Activated CD4-positive, alpha-beta T cell treated with anti-CD3 and anti-CD28 coated beads for 36 hours (primary cell): ENCODE data around the gene PRSS38. TPM values are rescaled to one million over a fixed set of nuclear protein-coding genes. Genes with fewer than 3 reads are reported as not detected.

ENCODE experiments used
- ATAC-seq: fragments of 200-7000 bp; cut with Tn5 transposase; one replicate; pipeline ENCODE4 v1.10.0; 2021; ENCODE audit warnings: mild to moderate bottlenecking, moderate library complexity
- CTCF ChIA-PET: fragments of 350-600 bp; sonication (Branson Sonifier 250); formaldehyde crosslinking; loops from one replicate; lab custom pipeline; 2021; ENCODE audit warnings: antibody characterized with exemption; lab: Charles Lee
- POLR2A ChIA-PET: fragments of 350-600 bp; sonication (Branson Sonifier 250); formaldehyde crosslinking; loops from one replicate; lab custom pipeline; 2021; ENCODE audit warnings: antibody characterized with exemption, inconsistent platforms; lab: Charles Lee
- DNase-seq: peaks from one replicate; pipeline ENCODE4 v3.0.0-alpha.2; 2020
- H3K27ac Mint-ChIP-seq: one replicate; pipeline ENCODE4 v1.8.0; 2021; ENCODE audit warnings: mixed read lengths
- H3K27me3 Mint-ChIP-seq: one replicate; pipeline ENCODE4 v1.8.0; 2021; ENCODE audit warnings: mixed read lengths
- H3K36me3 Mint-ChIP-seq: one replicate; pipeline ENCODE4 v1.8.0; 2021; ENCODE audit warnings: low read depth, mixed read lengths
- H3K4me1 Mint-ChIP-seq: one replicate; pipeline ENCODE4 v1.8.0; 2021; ENCODE audit warnings: mixed read lengths
- H3K4me3 Mint-ChIP-seq: one replicate; pipeline ENCODE4 v1.8.0; 2021; ENCODE audit warnings: mild to moderate bottlenecking, moderate library complexity, mixed read lengths
- H3K9me3 Mint-ChIP-seq: one replicate; pipeline ENCODE4 v1.8.0; 2021; ENCODE audit warnings: low read depth, mixed read lengths
- intact Hi-C, 2 experiments: fragments of 100-400 bp; cut with DNase I in 1 of 2; cut with micrococcal nuclease in 1 of 2; formaldehyde crosslinking; loops; one replicate each; pipeline versions ENCODE4 v1.14.2 to v1.15.1; 2022 to 2024; cut with DNase I, micrococcal nuclease
- total RNA-seq, 2 experiments: library from RNA; stranded (reverse); gene quantifications; one replicate each; pipeline ENCODE4 v1.2.3, GENCODE V29; 2021

Gene PRSS38
- total RNA-seq, 2 experiments from 2014 or later = not detected

- DNase-seq = peak; percentile 3
- Mint-ChIP-seq H3K27me3 (no peaks in the 10 kb centered on the region), H3K4me1 (peaks cover 19% of the 10 kb centered on the region), H3K27ac (no peak overlapping the region), H3K36me3 (no peaks in the 10 kb centered on the region), H3K9me3 (no peaks in the 10 kb centered on the region), H3K4me3 (no peak overlapping the region)
- CTCF ChIA-PET = no interaction called here
- intact Hi-C loops = no loop called here
- POLR2A ChIA-PET = no interaction called here
- ATAC-seq = no peak
These were observed 74.5 kb downstream of the PRSS38 start for GRCh38 chr1:227889863-227890405.

DNA sequence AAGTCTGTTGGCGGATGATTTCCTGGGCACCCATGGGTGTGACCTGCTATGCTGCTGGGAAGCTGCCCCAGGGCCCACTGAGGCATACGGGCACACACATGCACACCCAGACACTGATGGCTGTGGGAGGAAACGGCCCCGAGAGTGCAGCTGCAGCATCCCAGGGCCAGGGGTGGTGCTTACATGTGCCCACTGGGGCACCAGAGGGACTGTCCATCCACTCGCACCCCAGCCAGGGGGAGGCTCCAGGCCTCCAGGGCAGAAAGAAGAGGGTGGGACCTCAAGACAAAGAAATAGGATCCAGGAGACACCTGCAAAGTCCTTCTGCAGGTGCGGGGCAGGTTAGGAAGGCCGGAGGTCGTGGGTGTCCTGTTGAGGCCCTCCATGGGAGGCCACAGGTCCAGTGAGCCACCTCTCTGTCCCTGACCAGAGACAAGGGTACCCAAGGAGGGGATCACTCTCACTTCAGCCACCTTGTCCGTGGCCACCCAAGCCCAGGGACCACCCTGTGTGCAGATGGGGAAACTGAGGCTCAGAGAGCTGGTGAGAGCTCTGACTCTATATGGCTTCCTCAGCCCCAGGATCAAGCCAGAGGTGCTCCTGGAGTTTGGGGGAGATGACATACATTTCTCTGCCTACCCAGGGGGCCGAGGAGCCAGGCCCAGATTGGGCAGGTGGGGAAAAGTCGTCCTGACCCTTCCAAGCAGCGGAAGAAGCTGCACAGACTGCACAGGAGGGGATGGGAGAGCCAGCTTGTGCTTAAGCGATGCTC, 75.2 kb downstream of the PRSS38 start:
- peaks cover 12% of the 10 kb centered on the region for H3K4me1 Mint-ChIP-seq
- ChIA-PET CTCF (no interaction called here), POLR2A (no interaction called here)
- intact Hi-C loops = no loop called here
- no peaks in the 10 kb centered on the region for H3K9me3 Mint-ChIP-seq
- DNase-seq (peak; percentile 4), ATAC-seq (no peak)
- no peak overlapping the region for H3K27ac Mint-ChIP-seq
- H3K27me3 Mint-ChIP-seq = no peaks in the 10 kb centered on the region
- H3K4me3 Mint-ChIP-seq = no peak overlapping the region
- H3K36me3 Mint-ChIP-seq = no peaks in the 10 kb centered on the region

DNA sequence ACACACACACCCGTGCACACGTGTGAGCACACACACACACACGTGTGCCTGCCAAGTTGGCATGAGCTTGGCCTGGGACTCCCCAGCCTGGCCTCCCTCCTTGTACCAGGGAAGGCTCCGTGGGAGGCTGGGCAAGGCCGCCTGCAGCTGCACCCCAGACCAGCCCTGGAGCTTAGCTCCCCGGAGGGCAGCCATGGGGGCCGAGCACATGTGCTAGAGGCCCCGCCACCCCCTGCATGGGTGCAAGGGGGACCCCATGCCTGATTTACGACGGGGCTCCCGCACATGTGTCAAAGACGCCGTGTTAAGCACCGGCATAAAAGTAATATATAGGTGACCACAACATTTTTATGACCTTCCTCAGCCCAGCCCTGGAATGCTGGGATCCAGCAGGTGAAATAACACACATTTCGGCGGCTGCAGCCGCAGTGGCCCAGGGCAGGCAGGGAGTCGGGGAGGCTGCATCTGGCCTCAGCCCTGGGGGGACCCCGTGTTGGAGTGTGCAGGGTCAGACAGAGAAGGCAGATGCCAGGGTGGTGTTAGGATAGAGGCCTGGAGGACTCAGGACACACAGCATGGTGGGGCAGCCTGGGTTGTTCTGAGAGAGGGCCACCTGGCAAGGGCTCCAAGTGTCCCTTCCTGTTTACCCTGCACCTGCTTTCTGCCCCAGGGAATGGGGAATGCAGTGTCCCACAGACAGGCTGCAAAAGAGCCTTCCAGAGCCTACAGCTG, 75.9 kb downstream of the PRSS38 start:
- ChIA-PET POLR2A (no interaction called here), CTCF (no interaction called here)
- Mint-ChIP-seq H3K9me3 (no peaks in the 10 kb centered on the region), H3K27me3 (no peaks in the 10 kb centered on the region), H3K27ac (no peak overlapping the region), H3K4me1 (peaks cover 7% of the 10 kb centered on the region), H3K36me3 (no peaks in the 10 kb centered on the region), H3K4me3 (no peak overlapping the region)
- no peak for ATAC-seq
- intact Hi-C loops = no loop called here
- DNase-seq = peak; percentile 3

DNA sequence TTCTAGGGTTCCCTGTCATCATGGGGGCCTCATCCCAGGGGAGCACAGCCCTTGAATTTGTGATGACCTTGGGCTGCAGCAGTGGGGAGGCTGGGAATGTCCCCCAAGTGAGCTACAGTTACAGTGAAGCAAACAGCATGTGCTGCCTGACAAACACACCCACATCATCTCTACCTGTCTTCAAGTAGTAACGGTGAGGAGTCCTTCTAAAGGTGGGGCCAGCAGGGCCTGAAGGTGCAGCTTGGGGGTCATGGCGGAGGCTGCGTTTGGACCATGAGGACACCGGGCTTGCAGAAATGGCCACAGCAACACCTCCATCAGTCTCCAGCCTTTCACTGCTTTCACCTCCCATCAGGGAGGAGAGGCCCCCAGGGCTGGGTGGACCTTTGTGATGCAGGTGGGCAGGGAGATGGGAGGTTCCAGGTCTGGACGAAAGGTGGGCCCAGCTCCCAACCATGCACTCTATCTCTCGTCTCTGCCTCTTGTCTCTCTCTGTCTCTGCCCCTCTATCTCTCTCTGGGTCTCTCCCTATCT, 76.5 kb downstream of the PRSS38 start:
- Mint-ChIP-seq H3K4me1 (peaks cover 3% of the 10 kb centered on the region), H3K9me3 (no peaks in the 10 kb centered on the region), H3K36me3 (no peaks in the 10 kb centered on the region), H3K4me3 (no peak overlapping the region), H3K27ac (no peak overlapping the region), H3K27me3 (no peaks in the 10 kb centered on the region)
- peak; percentile 2 for DNase-seq
- ChIA-PET POLR2A (no interaction called here), CTCF (no interaction called here)
- intact Hi-C loops = no loop called here
- ATAC-seq = no peak

DNA sequence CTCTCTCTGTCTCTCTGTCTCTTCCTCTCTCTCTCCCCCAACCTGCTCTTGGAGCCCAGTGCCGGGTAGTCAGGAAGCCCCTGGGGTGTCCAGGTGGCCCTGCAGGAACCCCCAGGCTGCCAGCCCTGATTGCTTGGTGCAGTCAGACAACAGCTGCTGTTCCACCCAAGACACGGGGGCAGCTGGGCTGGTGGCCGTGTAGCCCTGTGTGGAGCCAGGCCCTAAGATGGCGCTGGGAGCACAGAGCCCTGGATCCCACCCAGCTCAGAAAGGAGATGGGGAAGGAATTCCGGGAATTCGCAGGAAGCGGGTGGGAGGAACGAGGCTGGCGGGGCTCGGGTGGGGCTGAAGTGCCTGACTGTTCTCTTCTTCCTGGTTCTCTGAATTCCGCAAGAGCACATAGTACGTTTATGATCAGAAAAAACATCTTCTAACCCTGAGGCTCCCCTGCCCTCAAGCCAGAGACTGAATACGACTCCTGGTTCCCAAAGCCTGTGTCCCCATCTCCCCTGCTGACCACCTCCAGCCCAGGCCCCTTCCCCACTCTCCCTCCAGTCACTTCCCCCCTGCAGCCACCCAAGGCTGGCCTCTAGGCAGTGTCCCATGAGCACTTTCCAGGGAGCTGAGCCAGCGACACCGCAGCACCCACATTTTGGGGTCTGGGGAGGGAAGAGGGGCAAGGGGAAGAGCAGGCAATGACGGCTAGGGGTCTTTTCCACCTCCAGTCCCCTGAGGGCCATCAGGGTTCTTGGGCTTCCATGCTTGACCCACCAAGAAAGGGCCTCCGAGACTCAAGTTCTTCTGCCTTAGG, 77.2 kb downstream of the PRSS38 start:
- Mint-ChIP-seq H3K27me3 (no peaks in the 10 kb centered on the region), H3K36me3 (no peaks in the 10 kb centered on the region), H3K4me3 (no peak overlapping the region), H3K9me3 (no peaks in the 10 kb centered on the region), H3K4me1 (peaks cover 3% of the 10 kb centered on the region), H3K27ac (no peak overlapping the region)
- ATAC-seq (no peak), DNase-seq (peak; percentile 3)
- CTCF ChIA-PET = no interaction called here
- POLR2A ChIA-PET = no interaction called here
- intact Hi-C loops = no loop called here

DNA sequence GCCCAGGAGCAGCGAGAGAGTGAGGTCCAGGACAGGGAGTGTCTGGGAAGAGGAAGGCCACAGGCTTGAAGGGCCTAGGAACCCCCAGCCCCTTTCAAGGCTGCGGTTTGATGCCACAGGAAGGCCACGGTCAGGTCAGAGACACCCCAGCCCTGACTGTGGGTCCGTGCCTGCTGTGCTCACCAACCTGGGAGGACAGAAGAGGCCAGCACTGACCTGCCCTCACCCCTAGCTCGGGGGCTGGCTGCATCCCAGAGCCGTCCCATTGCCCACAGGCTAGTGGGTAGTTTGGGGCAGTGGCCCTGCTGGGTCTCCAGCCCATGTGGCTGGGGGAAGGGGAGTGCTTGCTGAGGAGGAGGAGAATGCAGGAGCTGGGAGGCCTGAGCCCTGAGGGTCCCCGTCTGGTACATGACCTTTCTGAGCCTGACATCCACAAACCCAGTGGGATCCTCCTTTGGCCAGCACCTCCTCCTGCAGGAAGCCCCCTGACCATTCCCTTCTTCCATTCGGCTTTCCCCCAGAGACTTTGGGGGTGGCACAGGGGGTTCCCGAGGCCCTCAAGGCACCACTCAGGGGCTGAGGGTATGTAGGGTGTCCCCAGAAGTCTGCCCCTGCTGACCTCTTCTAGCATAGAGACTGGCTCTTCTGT, 77.9 kb downstream of the PRSS38 start:
- H3K4me3 Mint-ChIP-seq = no peak overlapping the region
- ATAC-seq (no peak), DNase-seq (peak; percentile 3)
- intact Hi-C loops = no loop called here
- no peaks in the 10 kb centered on the region for H3K36me3 Mint-ChIP-seq
- no peaks in the 10 kb centered on the region for H3K4me1 Mint-ChIP-seq
- no peaks in the 10 kb centered on the region for H3K9me3 Mint-ChIP-seq
- POLR2A ChIA-PET = no interaction called here
- CTCF ChIA-PET = no interaction called here
- no peaks in the 10 kb centered on the region for H3K27me3 Mint-ChIP-seq
- no peak overlapping the region for H3K27ac Mint-ChIP-seq

DNA sequence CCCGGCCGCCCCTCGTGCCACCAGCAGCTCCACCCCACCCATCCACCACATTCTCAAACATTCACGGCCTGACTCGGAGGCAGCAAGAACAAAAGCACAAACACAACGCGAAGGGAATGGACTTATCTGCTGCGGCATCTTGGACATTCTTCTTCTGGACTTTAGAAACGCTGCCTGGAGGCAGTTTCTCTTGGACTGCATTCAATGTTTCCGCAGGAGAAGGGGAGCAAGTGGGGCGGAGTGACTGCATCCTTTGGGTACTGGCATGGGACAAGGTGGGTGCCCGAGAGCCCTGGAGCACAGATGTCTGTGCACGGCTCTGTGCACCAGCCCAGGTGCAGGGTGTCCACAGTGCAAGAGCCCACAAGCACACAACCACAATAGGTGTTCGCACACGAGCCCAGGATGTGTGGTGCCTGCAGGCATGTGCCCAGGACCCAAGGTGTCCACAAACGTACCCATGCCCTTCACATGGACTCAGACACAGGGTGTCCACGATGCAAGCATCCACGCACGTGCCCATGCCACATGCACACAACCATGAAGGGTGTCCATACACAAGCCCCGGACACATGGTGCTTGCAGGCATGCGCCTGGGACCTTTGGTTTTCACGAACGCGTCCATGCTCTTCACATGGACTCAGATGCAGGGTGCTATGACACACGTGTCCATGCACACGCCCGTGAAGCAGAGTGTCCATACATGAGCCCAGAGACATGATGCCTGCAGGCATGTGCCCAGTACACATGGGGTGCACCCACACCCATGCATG, 78.7 kb downstream of the PRSS38 start:
- ATAC-seq (no peak), DNase-seq (peak; percentile 4)
- no peak overlapping the region for H3K4me3 Mint-ChIP-seq
- no peaks in the 10 kb centered on the region for H3K9me3 Mint-ChIP-seq
- no peaks in the 10 kb centered on the region for H3K27me3 Mint-ChIP-seq
- H3K27ac Mint-ChIP-seq = no peak overlapping the region
- POLR2A ChIA-PET = no interaction called here
- no peaks in the 10 kb centered on the region for H3K4me1 Mint-ChIP-seq
- intact Hi-C loops = no loop called here
- CTCF ChIA-PET = no interaction called here
- no peaks in the 10 kb centered on the region for H3K36me3 Mint-ChIP-seq

- Mint-ChIP-seq H3K9me3 (no peaks in the 10 kb centered on the region), H3K27me3 (no peaks in the 10 kb centered on the region), H3K4me1 (no peaks in the 10 kb centered on the region), H3K27ac (no peak overlapping the region), H3K36me3 (no peaks in the 10 kb centered on the region), H3K4me3 (no peak overlapping the region)
- intact Hi-C loops = no loop called here
- CTCF ChIA-PET = no interaction called here
- POLR2A ChIA-PET = no interaction called here
- DNase-seq (peak; percentile 2), ATAC-seq (no peak)
These were observed 79.5 kb downstream of the PRSS38 start for GRCh38 chr1:227894831-227895451.
